ENCODE results near the gene SCGB1C1.
"Not testable (repeated sequence)": the region's sequence is repeated elsewhere in the genome, so short reads cannot be mapped to it uniquely, and the experiment has no call there.

SCGB1C1 gene

DNA sequence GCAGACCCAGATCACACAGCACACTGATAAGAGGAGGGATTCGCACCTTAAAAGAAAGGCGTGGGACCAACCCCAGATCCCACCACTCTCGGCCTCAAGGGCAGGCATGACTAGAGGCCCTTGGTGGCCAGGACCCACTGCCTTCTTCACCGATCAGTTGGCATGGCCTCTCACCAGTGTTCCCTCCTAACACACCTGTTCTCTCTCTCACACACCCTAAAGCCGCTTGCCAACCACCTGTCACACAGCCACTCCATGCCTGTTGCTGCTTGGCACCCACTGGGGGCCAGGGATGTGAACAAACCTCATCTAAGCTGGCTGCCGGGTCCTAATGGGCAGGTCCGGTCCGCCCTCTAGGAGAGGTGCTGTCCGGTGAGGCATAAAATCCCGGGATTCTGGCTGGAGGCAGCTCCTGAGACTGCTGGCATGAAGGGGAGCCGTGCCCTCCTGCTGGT lies at the start of gene SCGB1C1:
SCGB1C1 (plus strand) TSS at position 405 of the 455 bp plus-strand sequence; CDS start at position 427, 22 bp downstream.
- not testable (repeated sequence) for DNase-seq (ENCODE audit: low read depth)

DNA sequence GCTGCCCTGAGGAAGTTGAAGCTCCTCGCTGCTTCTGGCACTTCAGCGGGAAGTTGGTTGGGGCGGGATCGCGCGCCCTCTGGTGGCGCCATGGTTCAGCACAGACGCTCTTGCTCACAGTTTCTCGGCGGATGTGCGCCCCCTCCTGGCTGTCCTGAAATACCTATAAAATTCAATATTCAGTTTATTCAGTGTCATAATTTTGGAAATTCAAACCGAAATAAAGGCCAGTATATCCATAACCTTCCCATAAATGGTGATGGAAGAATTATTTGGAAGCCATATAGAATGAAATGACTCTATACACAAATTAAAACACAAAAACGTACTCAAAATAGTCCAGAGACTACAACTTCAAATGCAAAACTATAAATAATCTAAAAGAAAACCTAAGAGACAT lies 12.6 kb upstream of the SCGB1C1 start:
- not testable (repeated sequence) for DNase-seq (ENCODE audit: low read depth)

DNA sequence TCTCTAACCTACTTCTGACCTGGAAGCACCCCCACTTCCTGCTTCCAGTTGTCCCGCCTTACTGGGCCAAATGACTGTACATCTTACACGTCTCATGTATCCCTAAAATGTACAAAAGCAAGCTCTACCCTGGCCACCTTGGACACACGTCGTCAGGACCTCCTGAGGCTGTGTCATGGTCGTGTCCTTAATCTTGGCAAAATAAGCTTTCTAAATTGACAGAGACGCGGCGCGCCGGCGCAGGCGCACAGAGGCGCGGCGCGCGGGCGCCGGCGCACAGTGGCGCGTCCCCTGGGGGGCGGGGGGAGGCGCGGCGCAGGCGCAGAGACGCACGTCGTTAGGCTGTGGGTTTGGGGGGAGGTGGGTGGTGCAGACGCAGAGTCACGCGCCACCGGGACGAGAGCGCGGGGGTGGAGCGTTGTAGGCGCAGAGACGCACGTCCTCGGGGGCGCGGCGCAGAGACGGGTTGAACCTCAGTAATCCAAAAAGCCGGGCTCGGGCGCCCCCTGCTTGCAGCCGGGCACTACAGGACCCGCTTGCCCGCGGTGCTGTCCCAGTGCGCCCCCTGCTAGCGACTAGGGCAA lies 3.6 kb upstream of the SCGB1C1 start:
- DNase-seq (ENCODE audit: low read depth) = not testable (repeated sequence)

DNA sequence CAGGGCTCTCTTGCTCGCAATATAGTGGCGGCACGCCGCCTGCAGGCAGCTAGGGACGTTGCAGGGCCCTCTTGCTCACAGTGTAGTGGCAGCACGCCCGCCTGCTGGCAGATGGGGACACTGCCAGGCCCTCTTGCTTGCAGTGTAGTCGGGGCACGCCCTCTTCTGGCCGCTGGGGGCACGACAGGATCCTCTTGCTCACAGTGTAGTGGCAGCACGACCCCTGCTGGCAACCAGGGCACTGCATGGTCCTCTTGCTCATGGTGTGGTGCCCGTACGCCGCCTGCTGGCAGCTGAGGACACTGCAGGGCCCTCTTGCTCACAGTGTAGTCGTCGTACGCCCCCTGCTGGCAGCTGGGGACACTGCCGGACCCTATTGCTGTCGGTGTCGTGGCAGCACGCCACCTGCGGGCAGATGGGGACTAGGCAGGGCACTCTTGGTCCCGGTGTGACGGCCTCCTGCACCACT lies 3.0 kb upstream of the SCGB1C1 start:
- DNase-seq (ENCODE audit: low read depth) = not testable (repeated sequence)

DNA sequence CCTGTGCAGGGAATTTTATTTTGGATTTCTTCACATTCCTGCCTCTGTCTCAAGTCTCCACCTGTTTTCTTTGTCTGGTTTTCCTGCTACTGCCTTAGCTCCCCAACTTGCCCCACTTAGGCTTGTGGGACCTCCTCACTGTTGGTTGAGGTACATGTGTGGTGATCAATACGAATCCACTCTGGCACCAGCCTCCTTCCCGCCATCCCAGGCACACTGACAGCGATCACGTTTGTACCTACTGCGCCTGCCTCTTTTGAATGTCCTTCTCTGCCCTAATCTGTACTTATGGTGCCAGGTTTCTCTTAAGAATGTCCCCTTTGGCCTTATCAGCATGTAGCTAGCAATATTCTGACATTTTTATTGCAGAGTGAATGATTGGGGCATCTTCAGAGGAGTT lies 2.3 kb upstream of the SCGB1C1 start:
- DNase-seq (ENCODE audit: low read depth) = not testable (repeated sequence)

DNA sequence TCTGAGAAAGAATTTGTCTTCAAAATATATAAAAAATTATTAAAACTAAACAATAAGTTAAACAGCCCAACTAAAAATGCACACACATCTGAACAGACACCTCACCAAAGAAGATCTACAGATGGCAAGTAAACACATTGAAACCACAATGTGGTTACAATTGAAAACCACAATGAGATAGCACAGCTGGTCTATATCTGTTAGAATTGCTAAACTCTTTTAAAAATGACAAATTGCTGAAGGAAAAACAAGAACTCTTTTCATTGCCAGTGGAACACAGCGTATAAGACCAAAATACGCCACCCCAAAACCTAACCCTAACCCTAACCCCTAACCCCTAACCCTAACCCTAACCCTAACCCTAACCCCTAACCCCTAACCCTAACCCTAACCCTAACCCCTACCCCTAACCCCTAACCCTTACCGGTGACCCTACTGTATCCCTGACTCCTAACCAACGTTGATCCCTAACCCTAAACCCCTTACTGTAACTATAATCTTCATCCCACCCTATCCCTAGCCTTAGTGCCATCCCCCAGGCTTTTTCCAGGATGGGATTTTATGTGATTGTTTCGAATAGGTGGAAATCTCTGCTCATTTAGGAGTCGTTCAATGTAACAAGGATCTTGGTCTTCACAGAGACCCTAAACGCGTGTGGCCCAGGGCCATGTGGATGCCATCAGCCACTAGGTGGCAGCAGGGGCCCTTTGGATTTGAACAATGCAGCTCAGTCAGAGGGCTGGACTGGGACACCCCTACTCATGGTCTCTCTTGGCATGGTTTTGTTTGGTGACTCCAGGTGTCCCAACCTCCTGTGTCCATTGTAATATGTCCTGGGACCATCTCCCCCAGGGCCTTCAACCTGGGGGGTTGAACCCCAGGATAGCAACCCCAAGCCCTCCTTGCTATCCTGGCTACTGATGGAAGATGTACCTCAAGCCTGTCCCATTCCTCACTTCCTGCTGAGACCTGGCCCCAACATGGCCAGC lies 1.1 kb upstream of the SCGB1C1 start:
- DNase-seq (ENCODE audit: low read depth) = not testable (repeated sequence)

DNA sequence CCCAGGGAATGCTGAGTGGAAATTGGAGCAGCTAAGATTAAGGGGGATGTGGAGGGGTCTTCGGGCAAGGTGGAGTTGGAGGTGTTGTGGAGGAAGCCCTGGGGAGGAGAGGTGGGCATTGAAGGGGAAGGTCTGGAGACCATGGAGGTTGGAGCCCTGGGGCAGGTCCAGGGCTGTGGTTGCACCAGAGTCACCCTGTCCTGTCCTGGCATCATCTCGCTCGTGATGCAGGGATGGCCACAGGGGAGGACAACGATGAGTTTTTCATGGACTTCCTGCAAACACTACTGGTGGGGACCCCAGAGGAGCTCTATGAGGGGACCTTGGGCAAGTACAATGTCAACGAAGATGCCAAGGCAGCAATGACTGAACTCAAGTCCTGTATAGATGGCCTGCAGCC lies 603 bp downstream of the SCGB1C1 start:
- not testable (repeated sequence) for DNase-seq (ENCODE audit: low read depth)

DNA sequence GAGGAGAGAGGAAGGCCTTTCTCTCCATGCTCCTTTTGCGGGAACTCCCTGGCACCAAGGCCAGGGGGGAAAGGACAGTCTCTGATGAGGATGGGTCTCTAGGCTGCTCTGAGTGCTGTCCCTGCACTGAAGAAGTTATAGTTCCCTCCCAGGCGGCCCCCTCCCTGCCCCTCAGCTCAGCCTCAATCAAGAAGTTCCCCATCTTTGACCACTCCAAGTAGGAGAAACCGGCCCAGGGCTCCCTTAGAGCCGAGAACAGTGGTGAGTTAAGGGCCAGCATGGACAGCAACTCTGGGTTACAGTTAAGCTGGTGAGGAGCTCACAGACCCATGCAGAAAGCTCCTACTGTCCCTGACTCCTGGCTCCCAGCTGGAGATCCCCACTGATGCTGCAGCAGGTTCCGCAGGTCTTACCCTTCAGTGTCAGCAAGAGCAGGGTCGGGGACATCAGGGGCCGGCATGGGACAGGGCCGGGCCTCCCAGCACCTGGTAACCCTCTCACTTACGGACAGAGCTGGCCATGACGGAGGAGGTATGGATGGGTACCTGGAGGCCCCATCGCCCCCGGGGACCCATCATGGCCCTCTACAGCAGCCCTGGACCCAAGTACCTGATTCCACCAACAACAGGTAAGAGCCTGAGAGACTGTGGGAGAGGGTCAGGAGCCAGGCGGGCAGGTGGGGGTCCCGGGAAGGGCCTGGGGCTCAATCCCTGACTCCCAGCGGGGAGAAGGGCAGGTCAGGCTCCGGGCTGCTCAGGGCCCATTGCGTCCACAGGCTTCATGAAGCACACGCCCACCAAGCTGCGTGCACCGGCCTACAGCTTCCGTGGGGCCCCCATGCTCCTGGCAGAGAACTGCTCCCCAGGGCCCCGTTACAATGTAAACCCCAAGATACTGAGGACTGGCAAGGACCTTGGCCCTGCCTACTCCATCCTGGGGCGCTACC lies 4.2 kb downstream of the SCGB1C1 start:
- no peak for DNase-seq (ENCODE audit: low read depth)

DNA sequence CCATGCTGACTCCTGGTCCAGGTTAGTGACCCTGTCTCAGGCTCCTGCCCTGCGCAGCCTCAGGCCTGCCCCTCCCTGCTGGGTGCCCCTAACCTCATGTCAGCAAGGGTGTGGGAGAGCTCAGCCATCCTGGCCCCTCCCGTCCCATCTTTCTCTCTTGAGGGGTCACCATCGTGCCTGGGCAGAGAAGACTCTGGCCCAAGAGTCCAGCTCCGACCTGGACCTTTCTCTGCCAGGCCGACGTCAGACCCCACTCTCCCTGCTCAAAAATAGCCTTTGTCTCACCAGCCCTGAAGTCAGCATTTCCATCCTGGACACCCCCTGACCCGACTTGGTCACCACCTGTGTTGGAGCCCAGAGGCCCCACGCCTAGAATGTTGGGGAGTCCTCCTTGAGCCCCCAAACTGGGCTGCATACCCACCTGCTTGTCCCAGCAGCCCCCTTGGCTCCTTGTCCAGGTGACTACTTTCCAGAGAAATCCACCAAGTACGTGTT lies 4.9 kb downstream of the SCGB1C1 start:
- no peak for DNase-seq (ENCODE audit: low read depth)

DNA sequence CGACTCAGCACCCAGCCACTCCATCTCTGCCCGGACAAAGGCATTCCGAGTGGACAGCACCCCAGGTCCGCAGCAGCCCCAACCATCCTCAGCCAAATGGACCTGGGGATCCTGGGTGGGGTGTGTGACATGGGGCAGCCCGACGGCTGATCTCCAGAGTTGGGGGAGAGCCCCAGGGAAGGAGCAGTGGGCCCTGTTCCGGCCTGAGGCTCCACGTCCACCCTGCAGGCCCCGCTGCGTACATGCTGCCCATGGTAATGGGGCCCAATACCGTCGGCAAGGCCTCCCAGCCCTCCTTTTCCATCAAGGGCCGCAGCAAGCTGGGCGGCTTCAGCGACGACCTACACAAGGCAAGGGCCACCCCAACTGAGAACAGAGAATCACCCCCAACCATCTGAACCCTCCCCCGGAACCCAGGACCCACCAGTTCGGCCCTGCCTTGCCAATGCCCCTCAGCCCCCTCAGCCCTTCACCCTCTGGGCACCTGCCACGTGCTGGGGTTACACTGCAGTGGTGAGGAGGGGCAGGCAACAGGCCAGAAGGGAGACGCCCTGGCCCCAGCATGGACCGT lies 5.4 kb downstream of the SCGB1C1 start:
- DNase-seq (ENCODE audit: low read depth) = no peak

DNA sequence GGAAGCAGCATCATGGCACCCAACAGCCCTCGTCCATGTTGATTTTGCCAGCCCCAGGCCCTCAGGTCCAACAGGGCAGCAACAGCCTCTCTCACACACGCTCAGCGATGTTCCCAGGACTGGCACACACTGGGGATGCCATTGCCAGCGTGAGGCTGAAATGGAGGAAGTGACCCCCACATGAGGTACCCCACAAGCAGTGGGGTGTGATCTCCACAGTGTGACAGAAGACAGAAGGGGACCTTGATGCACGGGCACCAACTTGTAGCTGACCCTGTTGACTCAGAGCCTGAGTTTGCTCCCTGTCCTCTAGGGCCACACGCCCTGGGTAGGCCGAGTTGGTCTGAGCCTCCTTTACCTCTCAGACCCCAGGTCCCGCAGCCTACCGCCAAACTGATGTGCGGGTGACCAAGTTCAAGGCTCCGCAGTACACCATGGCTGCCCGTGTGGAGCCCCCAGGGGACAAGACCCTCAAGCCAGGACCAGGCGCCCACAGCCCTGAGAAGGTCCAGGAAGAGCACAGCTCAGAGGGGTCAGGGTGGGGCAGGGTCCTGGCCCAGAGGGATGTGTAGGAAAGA lies 6.2 kb downstream of the SCGB1C1 start:
- no peak for DNase-seq (ENCODE audit: low read depth)

DNA sequence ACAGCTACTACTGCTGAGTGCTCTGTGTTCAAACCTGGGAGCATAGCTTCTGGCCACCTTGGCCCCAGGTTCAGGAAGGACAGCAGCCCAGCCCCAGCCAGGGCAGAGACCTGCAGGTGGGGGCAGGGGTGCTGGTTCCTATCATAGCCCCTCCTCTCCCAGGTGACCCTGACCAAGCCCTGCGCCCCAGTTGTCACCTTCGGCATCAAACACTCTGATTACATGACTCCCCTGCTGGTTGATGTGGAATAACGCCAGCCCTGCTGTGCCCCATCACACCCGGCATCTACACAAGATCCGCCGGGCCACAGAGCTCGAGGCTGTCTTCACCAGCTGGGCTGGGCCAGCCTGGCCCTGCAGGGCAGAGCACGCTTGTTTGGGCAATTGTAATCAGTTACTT lies 6.9 kb downstream of the SCGB1C1 start:
- DNase-seq (ENCODE audit: low read depth) = no peak

DNA sequence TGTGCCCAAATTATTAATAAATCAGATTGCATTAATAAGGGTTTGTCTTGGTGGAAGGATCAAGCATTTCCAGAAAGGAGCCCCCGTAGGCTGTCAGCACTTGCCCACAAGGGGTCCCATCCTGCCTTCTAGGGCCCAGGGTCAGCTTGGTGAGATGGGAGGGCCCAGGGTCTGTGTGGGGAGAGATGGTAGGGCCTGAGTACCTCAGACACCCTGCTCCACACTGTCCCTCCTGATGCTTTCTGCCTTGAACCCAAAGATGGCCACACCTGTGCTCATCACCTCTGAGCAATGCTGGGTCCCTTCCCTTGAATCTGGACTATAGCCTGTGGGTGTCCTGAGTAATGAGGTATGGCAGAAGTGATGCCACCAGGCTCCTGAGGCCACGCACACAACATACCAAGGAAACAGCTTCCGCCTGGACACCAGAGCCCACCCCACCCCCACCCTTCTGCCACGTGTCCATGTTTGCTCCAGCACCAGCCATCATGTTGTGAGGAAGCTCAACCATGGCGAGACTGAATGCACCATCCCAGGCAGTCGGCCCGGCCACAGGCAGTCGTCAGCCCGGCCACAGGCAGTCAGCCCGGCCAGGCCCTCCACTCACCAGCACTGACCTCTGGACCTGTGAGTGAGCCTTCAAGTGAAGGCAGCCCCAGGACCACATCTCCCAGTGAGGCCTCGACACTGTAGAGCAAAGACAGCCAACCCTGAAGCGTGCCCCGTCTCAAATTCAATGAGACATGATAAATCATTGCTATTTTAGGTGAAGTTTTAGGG lies 7.5 kb downstream of the SCGB1C1 start:
- no peak for DNase-seq (ENCODE audit: low read depth)

DNA sequence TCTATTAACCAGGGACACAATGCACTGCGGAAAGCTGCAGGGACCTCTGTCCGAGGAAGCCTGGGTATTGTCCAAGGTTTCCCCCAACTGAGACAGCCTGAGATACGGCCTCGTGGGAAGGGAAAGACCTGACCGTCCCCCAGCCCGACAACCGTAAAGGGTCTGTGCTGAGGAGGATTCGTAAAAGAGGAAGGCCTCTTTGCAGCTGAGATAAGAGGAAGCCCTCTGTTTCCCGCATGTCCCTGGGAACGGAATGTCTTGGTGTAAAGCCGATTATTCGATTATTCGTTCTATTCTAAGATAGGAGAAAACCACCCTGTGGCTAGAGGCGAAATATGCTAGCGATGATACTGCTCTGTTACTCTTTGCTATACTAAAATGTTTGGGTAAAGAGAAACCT lies 9.1 kb downstream of the SCGB1C1 start:
- DNase-seq (ENCODE audit: low read depth) = no peak

DNA sequence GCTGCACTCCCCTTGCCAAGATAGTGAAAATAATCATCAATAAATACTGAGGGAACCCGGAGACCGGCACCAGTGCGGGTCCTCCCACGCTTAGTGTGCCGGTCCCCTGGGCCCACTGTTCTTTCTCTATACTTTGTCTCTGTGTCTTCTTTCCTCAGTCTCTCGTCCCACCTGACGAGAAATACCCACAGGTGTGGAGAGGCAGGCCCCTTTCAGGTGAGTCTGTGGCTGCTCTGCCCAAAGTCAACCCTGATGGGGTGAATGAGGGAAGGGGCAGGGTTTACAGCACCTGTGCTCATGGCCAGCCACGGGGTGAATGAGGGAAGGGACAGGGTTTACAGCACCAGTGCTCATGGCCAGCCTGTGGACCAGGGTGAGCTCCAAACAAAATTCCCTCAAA lies 9.6 kb downstream of the SCGB1C1 start:
- no peak for DNase-seq (ENCODE audit: low read depth)

DNA sequence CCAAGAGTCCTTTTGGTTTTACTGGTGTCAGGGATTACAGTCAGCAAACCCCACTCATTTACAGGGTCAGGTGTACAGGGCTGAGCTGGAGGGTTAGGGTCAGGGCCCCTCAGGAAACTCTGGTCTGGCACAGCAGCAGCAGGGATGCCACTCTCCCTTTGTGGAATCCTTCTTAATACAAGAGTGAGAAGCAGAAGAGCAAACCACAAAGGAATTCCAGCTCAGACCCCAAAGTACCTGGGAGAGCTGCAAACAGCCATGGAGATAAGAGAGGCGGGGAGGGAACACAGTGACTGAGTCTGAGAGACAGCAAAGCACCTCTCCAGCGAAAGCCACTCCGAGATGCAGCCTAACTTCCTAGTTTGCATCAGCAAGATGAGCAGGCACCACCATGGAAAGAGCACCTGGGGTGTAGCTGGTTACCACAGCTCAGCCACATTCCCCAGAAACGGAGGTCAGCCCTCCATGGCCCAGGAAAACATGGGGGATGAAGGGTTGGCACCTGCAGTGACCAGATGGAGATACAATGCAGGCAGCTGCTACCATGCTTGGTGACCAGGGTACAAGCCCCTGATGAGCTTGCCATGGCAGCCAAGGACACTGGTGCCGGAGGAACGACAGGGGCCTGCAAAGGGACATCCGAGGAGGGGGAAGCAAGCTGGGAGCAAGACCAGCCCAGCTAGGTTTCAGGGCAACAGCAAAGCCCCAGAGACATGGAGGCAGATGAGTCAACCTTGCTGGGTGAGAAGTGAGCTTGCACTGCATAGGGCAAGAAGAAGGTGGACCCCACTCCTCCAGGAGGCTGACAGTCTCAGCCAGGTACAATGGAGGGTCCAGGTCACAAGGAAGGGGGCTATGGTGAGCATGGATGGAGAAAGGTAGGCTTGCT lies 10.4 kb downstream of the SCGB1C1 start:
- no peak for DNase-seq (ENCODE audit: low read depth)

DNA sequence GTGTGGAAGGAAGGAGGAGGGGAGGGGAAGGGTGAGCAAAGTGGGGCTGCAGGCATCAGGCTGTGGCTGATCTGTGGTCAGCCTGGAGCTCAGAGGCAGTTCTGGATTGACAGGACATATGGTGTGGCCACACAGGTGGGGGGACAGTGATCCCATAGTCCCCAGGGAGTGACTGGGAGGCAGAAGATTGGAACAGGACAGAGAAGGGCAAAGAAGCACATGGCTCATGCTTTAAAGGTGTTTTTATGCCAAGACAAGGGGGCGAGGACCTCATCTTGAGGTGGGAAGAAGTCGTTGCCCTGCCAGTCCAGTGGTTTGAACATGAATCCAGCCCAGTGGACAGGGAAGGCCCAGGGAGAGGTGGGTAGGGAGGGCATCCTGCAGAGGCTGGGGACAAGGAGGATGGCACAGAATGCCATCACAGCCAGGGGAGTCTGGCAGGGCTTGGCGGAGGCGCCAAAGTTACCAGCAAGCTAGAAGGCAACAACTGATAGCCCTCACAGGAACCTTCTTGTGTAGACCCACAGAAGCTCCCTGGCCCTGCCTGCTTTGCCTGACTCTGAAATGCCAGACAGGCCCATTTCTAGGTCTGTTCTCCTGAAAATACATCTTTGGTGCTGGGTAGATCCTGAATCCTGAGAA lies 11.2 kb downstream of the SCGB1C1 start:
- no peak for DNase-seq (ENCODE audit: low read depth)

DNA sequence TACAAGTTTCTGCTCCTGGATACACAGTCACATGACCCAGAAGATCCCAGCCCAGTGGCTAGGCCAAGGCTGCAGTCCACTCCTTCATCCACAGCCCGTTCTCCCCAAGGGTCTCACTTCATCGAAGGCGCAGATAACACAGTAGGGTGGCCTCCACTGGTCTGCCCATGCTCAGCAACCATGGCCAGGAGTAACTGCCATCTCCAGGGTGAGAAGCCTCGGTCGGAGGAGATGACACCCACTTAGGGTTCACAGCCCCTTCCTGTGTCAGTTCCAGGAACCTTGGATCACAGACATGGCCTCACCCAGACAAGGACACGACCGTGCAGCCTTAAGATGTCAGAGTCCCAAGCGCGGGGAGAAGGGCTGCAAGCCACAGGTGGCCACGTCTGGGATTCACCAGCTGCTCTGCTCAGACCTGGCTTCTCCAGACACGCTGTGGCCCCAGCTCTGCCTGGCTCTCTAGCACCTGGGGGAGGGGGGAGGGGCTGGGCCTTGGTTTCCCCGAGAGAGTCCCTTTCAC lies 11.8 kb downstream of the SCGB1C1 start:
- DNase-seq (ENCODE audit: low read depth) = no peak

All from GM04504 (cell line).